ENCODE data around the gene TMEM205. TPM values are rescaled to one million over a fixed set of nuclear protein-coding genes. Genes with fewer than 3 reads are reported as not detected.
A peak's percentile ranks its signal among the peaks of the same experiment; 100 is the strongest.
"Not testable (repeated sequence)": the region's sequence is repeated elsewhere in the genome, so short reads cannot be mapped to it uniquely, and the experiment has no call there.

Gene TMEM205
- total and polyA plus RNA-seq, 2 of the 13 experiments (the other 11 are each of a cell fraction or from before 2014, with no cell fraction given), result 45.5 to 98.7 TPM

- no peak for TF ChIP-seq ZNF318 (CRISPR knock-in tag; IDR thresholded peaks at IDR 0.05)
These were observed 9.3 kb upstream of the TMEM205 start, which contains the start of gene PLPPR2 (continued) for GRCh38 chr19:11355160-11356073.

- CTCF ChIA-PET (ENCODE audit: low intra/inter-chr PET ratio, low total read pairs); H4K20me1 ChIP-seq (ENCODE audit: insufficient read depth, low read length); H3K9ac ChIP-seq (ENCODE audit: insufficient read depth, low read depth, low read length); H3K4me1 ChIP-seq (ENCODE audit: insufficient read depth, low read length); H3K9me3 ChIP-seq (ENCODE audit: low read length); H3K36me3 ChIP-seq (replicated peaks in 1 of 2; ENCODE audit: control insufficient read depth in 1 of 2, insufficient read depth in 2 of 2, low read length in 2 of 2); H3K27me3 ChIP-seq (ENCODE audit: control insufficient read depth in 1 of 2, insufficient read depth in 2 of 2, low read length in 2 of 2); in situ Hi-C loops (cut with HindIII; ENCODE audit: extremely low pct_ligation_motif_present, low pct_unique_long_range_greater_than_20kb); FAIRE-seq; ATAC-seq; BruUV-seq (replicated peaks); DNase-seq (ENCODE audit: low spot score); H3K4me3 ChIP-seq (replicated peaks in 1 of 3; ENCODE audit: insufficient read depth in 1 of 3, low read depth in 2 of 3, low read length in 3 of 3); H2AFZ ChIP-seq (ENCODE audit: low read length); H3K4me2 ChIP-seq (ENCODE audit: low read depth, low read length); intact Hi-C loops (cut with micrococcal nuclease; ENCODE audit: unreplicated experiment); H3K27ac ChIP-seq (ENCODE audit: extremely low read length, insufficient read depth, low read length); H3K79me2 ChIP-seq (ENCODE audit: insufficient read depth, low read length): not testable (repeated sequence)
- WGBS (ENCODE audit: low lambda C conversion rate), result 64% methylated on average over 4 of the region's 4 CpGs
- POLR2A ChIA-PET, result interaction anchor here (0.6 kb wide), 1 partner anchor 31 kb away, joined by 3 read pairs; no protein-coding TSS in a partner anchor
- peak; percentile 83; the same call in 1 of the 2 replicates for TF ChIP-seq ZNF121 (CRISPR knock-in tag; IDR thresholded peaks at IDR 0.05)
These were observed 8.0 kb upstream of the TMEM205 start for GRCh38 chr19:11354102-11354501.
